Lung (tissue), 12 donors: ENCODE results near the gene HS6ST3. TPM values are rescaled to one million over a fixed set of nuclear protein-coding genes. Genes with fewer than 3 reads are reported as not detected.

ENCODE experiments used
- ATAC-seq: fragments of 200-7000 bp; cut with Tn5 transposase; one replicate; pipeline ENCODE4 v1.9.1; 2020; ENCODE audit warnings: moderate number of reproducible peaks; ENCODE audit not compliant: insufficient read depth, low FRiP score
- DNase-seq, 3 donors: peaks; one replicate each; pipeline ENCODE4 v3.0.0-alpha.2; 2013 to 2017
- H3K27ac ChIP-seq, 2 donors: one replicate each; pipeline ENCODE4 v1.5.1; 2013; ENCODE audit warnings: mild to moderate bottlenecking in 2 of 2, moderate library complexity in 2 of 2, control low read depth in 1 of 2, inconsistent platforms in 1 of 2, low read depth in 1 of 2, low read length in 1 of 2
- H3K27me3 ChIP-seq, 3 donors: one replicate each; pipeline ENCODE4 v1.5.1; 2013; ENCODE audit warnings: low read length in 2 of 3; ENCODE audit not compliant: control insufficient read depth in 3 of 3, insufficient read depth in 3 of 3
- H3K36me3 ChIP-seq, 4 donors: one replicate each; pipeline ENCODE4 v1.5.1; 2013; ENCODE audit warnings: low read length in 4 of 4, mild to moderate bottlenecking in 1 of 4, moderate library complexity in 1 of 4; ENCODE audit not compliant: control insufficient read depth in 4 of 4, insufficient read depth in 4 of 4
- H3K4me1 ChIP-seq, 5 donors: one replicate each; pipeline ENCODE4 v1.5.1; 2013; ENCODE audit warnings: low read length in 5 of 5, mild to moderate bottlenecking in 2 of 5, moderate library complexity in 1 of 5; ENCODE audit not compliant: control insufficient read depth in 5 of 5, insufficient read depth in 5 of 5
- H3K4me3 ChIP-seq: one replicate; pipeline ENCODE4 v1.5.1; 2013; ENCODE audit warnings: mild to moderate bottlenecking, control low read depth, moderate library complexity
- H3K9ac ChIP-seq, 2 donors: one replicate each; pipeline ENCODE4 v1.5.1; 2013; ENCODE audit warnings: low read length in 2 of 2, control low read depth in 1 of 2; ENCODE audit not compliant: insufficient read depth in 1 of 2
- H3K9me3 ChIP-seq, 4 donors: one replicate each; pipeline ENCODE4 v1.5.1; 2013; ENCODE audit warnings: low read length in 3 of 4, mild to moderate bottlenecking in 1 of 4, moderate library complexity in 1 of 4; ENCODE audit not compliant: control insufficient read depth in 4 of 4, insufficient read depth in 3 of 4
- WGBS, 2 donors: extraction: QIAGEN DNeasy Blood & Tissue Kit; methylation state at CpG; one replicate each; pipeline ENCODE4 v1.1.7; 2013; 5-methylcytosine and 5-hydroxymethylcytosine counted together
- polyA plus RNA-seq, 2 donors: library from polyadenylated mRNA; stranded (reverse); fragments of 200-250 nt; gene quantifications; one replicate each; pipeline ENCODE4 v1.2.1, GENCODE V29; 2013
- total RNA-seq, 2 donors: library from RNA; depleted of rRNA in 1 of 2; stranded (reverse); fragments of >200 nt in 1 of 2; gene quantifications; one replicate each; pipeline ENCODE4 v1.2.1, GENCODE V29; 2014 to 2021
- TF ChIP-seq, protein P1 (sequence below): IDR thresholded peaks from 2 replicates; pipeline ENCODE4 v1.5.1; 2012; ENCODE audit warnings: mild to moderate bottlenecking; ENCODE audit errors: control extremely low read depth, extremely low read depth
- donor health status: control.
- donor health status: control.
- donor health status: Bipolar disorder and iron deficiency.
- donor health status: healthy.
- donor health status: DM: yes; HTN: yes; CAD: no.

The HS6ST3 gene
- total and polyA plus RNA-seq, 4 donors, result 0.01 to 0.17 (median 0.04) TPM

DNA sequence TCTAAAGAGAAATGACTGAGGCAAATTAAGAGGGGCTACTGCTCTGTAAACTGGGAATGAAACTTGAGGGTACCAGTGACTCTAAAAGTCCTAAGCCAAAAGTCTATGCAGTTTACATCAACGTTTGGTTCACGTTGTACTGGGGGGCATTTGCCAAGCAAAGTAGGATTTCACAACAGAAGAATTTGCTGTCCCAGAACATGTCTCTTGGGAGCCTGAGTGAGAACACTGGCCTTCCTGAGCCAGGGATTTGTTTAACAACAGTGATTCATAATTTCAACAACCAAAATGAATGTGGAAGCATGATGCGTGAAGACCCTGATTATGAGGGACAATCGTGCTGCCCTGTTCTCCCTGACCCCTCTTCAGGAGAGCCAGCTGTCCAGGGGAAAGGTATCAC lies 726.4 kb downstream of the HS6ST3 start:
- WGBS, 2 donors, result 75 to 85% methylated on average over 4 of the region's 4 CpGs
- DNase-seq, result no peak
- H3K9me3 ChIP-seq, result no peaks in the 10 kb centered on the region
- no peaks in the 10 kb centered on the region for H3K27me3 ChIP-seq
- ATAC-seq, result no peak
- H3K27ac ChIP-seq, result no peak overlapping the region
- H3K4me1 ChIP-seq, result no peaks in the 10 kb centered on the region
- TF ChIP-seq, protein P1, sequence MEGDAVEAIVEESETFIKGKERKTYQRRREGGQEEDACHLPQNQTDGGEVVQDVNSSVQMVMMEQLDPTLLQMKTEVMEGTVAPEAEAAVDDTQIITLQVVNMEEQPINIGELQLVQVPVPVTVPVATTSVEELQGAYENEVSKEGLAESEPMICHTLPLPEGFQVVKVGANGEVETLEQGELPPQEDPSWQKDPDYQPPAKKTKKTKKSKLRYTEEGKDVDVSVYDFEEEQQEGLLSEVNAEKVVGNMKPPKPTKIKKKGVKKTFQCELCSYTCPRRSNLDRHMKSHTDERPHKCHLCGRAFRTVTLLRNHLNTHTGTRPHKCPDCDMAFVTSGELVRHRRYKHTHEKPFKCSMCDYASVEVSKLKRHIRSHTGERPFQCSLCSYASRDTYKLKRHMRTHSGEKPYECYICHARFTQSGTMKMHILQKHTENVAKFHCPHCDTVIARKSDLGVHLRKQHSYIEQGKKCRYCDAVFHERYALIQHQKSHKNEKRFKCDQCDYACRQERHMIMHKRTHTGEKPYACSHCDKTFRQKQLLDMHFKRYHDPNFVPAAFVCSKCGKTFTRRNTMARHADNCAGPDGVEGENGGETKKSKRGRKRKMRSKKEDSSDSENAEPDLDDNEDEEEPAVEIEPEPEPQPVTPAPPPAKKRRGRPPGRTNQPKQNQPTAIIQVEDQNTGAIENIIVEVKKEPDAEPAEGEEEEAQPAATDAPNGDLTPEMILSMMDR, result no peak
- H3K4me3 ChIP-seq, result no peak overlapping the region
- H3K36me3 ChIP-seq, result no peaks in the 10 kb centered on the region
- no peak overlapping the region for H3K9ac ChIP-seq

DNA sequence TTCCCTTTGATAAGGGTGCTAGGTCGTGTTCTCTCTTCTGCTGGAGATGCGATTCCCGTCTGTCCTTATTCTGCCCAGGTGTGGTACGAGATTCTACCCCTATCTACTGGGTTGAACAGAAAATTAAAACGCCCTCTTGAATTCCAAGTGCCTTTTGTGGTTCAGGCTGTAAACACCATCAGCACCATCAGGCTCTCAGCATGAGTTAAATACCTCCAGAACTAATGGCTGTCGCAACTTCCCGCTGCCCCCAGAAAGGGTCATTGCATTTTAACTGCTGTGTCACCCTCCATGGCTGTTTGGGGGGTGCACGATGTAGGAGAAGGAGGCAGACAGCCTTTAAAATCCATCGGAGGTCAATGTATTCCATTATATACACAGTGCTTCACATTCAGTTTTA lies 727.0 kb downstream of the HS6ST3 start:
- DNase-seq (no peak), ATAC-seq (no peak)
- Histone ChIP-seq H3K9me3 (no peaks in the 10 kb centered on the region), H3K36me3 (no peaks in the 10 kb centered on the region), H3K4me1 (no peaks in the 10 kb centered on the region), H3K27me3 (no peaks in the 10 kb centered on the region), H3K9ac (no peak overlapping the region), H3K27ac (no peak overlapping the region), H3K4me3 (no peak overlapping the region)
- WGBS, 2 donors, result 77 to 81% methylated on average over 9 of the region's 9 CpGs
- TF ChIP-seq, protein P1, result no peak

DNA sequence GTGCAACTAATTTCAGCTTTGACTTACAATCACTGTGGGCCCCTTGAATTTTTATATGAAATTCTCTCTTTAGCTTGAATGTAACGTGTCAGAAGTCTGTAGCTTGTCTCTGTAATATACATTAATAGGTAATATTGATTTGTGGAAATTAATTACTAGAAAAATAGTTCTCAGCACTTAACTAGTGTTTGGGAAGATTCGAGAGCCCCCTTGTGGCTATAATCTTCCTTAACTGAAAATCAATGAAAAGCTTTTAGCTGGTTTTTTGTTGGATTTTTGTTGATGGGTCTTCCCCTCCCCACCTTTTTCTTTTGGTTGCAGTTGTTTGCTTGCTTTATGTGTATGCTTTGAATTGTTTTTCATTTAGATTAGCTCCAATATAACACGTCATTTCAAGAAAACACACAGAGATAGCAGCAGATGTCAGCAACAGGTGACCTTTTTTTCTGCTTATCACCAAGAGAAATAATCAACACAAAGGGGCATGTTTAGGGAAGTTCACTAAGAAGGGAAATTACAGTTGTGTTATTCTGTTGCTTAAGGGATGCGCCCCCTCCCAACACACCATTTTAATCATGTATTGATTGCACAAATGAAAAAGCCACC lies 727.5 kb downstream of the HS6ST3 start:
- Histone ChIP-seq H3K9ac (no peak overlapping the region), H3K27me3 (no peaks in the 10 kb centered on the region), H3K4me1 (no peaks in the 10 kb centered on the region), H3K36me3 (no peaks in the 10 kb centered on the region), H3K4me3 (no peak overlapping the region), H3K9me3 (no peaks in the 10 kb centered on the region), H3K27ac (no peak overlapping the region)
- ATAC-seq (no peak), DNase-seq (peak in 1 of 3 donors; percentile 25)
- 23 to 27% methylated on average over 4 of the region's 4 CpGs for WGBS, 2 donors
- TF ChIP-seq, protein P1, result no peak

DNA sequence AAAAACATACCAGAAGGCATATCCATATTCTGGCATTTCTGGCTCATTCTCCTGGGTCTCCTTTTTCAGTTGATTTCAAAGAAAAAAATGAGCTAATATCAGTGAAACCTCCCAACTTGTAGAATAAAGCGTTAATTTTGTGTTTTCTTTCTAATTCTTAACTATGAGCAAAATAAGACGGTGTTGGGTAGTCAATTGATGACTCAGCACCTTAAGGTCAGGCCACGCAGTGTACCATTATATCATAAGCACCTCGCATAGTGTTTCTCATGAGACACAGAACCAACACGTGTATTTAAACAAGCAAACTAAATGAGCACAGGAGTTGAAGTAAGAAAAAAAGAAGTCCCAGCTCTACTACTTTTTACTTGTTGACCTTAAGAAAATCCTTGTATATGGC lies 729.5 kb downstream of the HS6ST3 start:
- Histone ChIP-seq H3K9ac (no peak overlapping the region), H3K9me3 (no peaks in the 10 kb centered on the region), H3K27me3 (no peaks in the 10 kb centered on the region), H3K4me1 (peaks cover 0 to 1% (median 0%) of the 10 kb centered on the region in 5 donors), H3K4me3 (no peak overlapping the region), H3K27ac (no peak overlapping the region), H3K36me3 (no peaks in the 10 kb centered on the region)
- 88 to 90% methylated on average over 5 of the region's 5 CpGs for WGBS, 2 donors
- ATAC-seq (no peak), DNase-seq (no peak)
- TF ChIP-seq, protein P1, result no peak
